CD4-positive, alpha-beta T cell (primary cell): ENCODE results near the gene SBNO2. TPM values are rescaled to one million over a fixed set of nuclear protein-coding genes. Genes with fewer than 3 reads are reported as not detected.
A peak's percentile ranks its signal among the peaks of the same experiment; 100 is the strongest.

Experiments
- ATAC-seq: fragments of 200-7000 bp; cut with Tn5 transposase; one replicate; pipeline ENCODE4 v1.10.0; 2022; ENCODE audit warnings: mild to moderate bottlenecking; ENCODE audit not compliant: poor library complexity
- CTCF ChIA-PET: fragments of 350-600 bp; sonication (Branson Sonifier 250); formaldehyde crosslinking; loops from one replicate; lab custom pipeline; 2021; ENCODE audit warnings: antibody characterized with exemption, inconsistent platforms; lab: Charles Lee
- POLR2A ChIA-PET: fragments of 350-600 bp; sonication (Branson Sonifier 250); formaldehyde crosslinking; loops from one replicate; lab custom pipeline; 2021; ENCODE audit warnings: antibody characterized with exemption, inconsistent platforms; lab: Charles Lee
- DNase-seq, 14 experiments: peaks; one replicate each; pipeline ENCODE4 v3.0.0-alpha.2; 2013 to 2020; ENCODE audit warnings: mixed read lengths in 2 of 14
- H3K27ac ChIP-seq, 2 donors: one replicate each; pipeline versions ENCODE4 v1.5.1 to v1.7.0; 2013; ENCODE audit warnings: low read length in 2 of 2, low read depth in 1 of 2, mild to moderate bottlenecking in 1 of 2
- H3K27me3 ChIP-seq, 2 experiments: 1 replicate in 1 of 2; 2 replicates in 1 of 2; pipeline versions ENCODE4 v1.6.1 to v1.7.0; 2013; ENCODE audit warnings: low read length in 2 of 2, control low read depth in 1 of 2, mild to moderate bottlenecking in 1 of 2, moderate library complexity in 1 of 2; ENCODE audit not compliant: insufficient read depth in 2 of 2, control insufficient read depth in 1 of 2
- H3K36me3 ChIP-seq: one replicate; pipeline ENCODE4 v1.6.1; 2013; ENCODE audit warnings: low read length, control low read depth; ENCODE audit not compliant: insufficient read depth
- H3K4me1 ChIP-seq: one replicate; pipeline ENCODE4 v1.6.1; 2013; ENCODE audit warnings: low read length, control low read depth; ENCODE audit not compliant: insufficient read depth
- H3K4me3 ChIP-seq: one replicate; pipeline ENCODE4 v1.5.1; 2013; ENCODE audit warnings: mild to moderate bottlenecking, low read length, moderate library complexity
- H3K9me3 ChIP-seq, 2 experiments: 1 replicate in 1 of 2; 2 replicates in 1 of 2; pipeline versions ENCODE4 v1.6.1 to v1.7.0; 2013; ENCODE audit warnings: low read length in 2 of 2, mild to moderate bottlenecking in 2 of 2, control low read depth in 1 of 2, moderate library complexity in 1 of 2; ENCODE audit not compliant: control insufficient read depth in 1 of 2, insufficient read depth in 1 of 2
- H3K27ac Mint-ChIP-seq: one replicate; pipeline ENCODE4 v1.8.0; 2020; ENCODE audit warnings: mixed read lengths
- H3K27me3 Mint-ChIP-seq: one replicate; pipeline ENCODE4 v1.8.0; 2021; ENCODE audit warnings: mixed read lengths
- H3K36me3 Mint-ChIP-seq: one replicate; pipeline ENCODE4 v1.8.0; 2021; ENCODE audit warnings: low read depth, mixed read lengths
- H3K4me1 Mint-ChIP-seq: one replicate; pipeline ENCODE4 v1.8.0; 2021; ENCODE audit warnings: low read depth, mixed read lengths
- H3K4me3 Mint-ChIP-seq: one replicate; pipeline ENCODE4 v1.8.0; 2020; ENCODE audit warnings: mild to moderate bottlenecking, mixed read lengths
- H3K9me3 Mint-ChIP-seq: one replicate; pipeline ENCODE4 v1.8.0; 2020; ENCODE audit warnings: mixed read lengths
- intact Hi-C, 2 experiments: fragments of 100-400 bp; cut with DNase I in 1 of 2; cut with micrococcal nuclease in 1 of 2; formaldehyde crosslinking; loops; one replicate each; pipeline versions ENCODE4 v1.15.1 to v1.9.0; 2023 to 2025; cut with DNase I, micrococcal nuclease
- total RNA-seq, 174 experiments: library from RNA in 2 of 174; stranded (reverse) in 2 of 174; gene quantifications; one replicate each; pipeline ENCODE4 v1.2.3 and lab custom pipeline; 2021 to 2026
- TF ChIP-seq, protein P1 (sequence below): fragments of 200-600 bp; IDR thresholded peaks from one replicate; pipeline ENCODE4 v1.8.0; 2022; ENCODE audit warnings: antibody characterized with exemption, mild to moderate bottlenecking

The SBNO2 gene
- total RNA-seq, 2 experiments from 2014 or later: 126 to 137 TPM

DNA sequence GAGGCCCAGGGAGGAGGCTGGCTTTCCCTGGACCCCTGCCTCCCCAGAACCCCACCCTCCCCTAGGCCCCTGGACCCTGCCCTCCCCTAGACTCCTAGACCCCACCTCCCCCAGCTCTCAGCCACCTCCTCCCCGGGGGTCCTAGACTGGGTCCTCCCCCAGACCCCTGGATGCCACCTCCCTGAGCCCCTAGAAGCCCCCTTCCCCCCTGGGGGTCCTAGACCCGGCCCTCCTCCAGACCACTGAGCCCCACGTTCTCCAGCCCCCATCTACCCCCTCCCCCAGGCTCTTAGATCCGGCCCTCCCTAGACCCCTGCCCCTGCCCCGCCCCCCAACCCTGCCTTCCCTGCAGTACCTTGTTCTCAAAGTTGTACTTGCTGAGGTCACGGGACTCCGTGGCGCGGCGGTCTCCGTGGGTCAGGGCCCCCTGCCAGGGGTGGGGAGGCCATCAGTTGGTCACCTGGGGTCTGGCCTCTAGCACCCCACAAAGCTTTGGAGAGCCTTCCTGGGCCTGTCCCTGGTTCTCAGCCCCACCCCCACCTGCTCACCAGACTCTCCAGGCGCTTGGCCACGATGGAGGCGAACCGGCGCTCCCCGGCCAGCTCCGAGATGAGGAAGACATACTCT, 62.3 kb downstream of the SBNO2 start:
- Histone ChIP-seq H3K4me1 (peaks cover 16% of the 10 kb centered on the region), H3K9me3 (peaks cover 0 to 4% of the 10 kb centered on the region in 2 experiments), H3K4me3 (no peak overlapping the region), H3K27ac (no peak overlapping the region), H3K27me3 (no peaks in the 10 kb centered on the region), H3K36me3 (peaks cover 73% of the 10 kb centered on the region)
- H3K27ac Mint-ChIP-seq: peak overlapping the region; percentile 9
- TF ChIP-seq, protein P1, sequence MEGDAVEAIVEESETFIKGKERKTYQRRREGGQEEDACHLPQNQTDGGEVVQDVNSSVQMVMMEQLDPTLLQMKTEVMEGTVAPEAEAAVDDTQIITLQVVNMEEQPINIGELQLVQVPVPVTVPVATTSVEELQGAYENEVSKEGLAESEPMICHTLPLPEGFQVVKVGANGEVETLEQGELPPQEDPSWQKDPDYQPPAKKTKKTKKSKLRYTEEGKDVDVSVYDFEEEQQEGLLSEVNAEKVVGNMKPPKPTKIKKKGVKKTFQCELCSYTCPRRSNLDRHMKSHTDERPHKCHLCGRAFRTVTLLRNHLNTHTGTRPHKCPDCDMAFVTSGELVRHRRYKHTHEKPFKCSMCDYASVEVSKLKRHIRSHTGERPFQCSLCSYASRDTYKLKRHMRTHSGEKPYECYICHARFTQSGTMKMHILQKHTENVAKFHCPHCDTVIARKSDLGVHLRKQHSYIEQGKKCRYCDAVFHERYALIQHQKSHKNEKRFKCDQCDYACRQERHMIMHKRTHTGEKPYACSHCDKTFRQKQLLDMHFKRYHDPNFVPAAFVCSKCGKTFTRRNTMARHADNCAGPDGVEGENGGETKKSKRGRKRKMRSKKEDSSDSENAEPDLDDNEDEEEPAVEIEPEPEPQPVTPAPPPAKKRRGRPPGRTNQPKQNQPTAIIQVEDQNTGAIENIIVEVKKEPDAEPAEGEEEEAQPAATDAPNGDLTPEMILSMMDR: no peak
- intact Hi-C loops: loop anchor here (5.0 kb wide), 1 partner anchor 81 kb away; no protein-coding TSS in a partner anchor
- no peak overlapping the region for H3K4me3 Mint-ChIP-seq
- peaks cover 14% of the 10 kb centered on the region for H3K36me3 Mint-ChIP-seq
- H3K27me3 Mint-ChIP-seq: no peaks in the 10 kb centered on the region
- ATAC-seq (no peak), DNase-seq (peak in 1 of 14 experiments; percentile 6)
- no peaks in the 10 kb centered on the region for H3K4me1 Mint-ChIP-seq
- ChIA-PET CTCF (interaction anchor here (2.4 kb wide), 1 partner anchor 82 kb away, joined by 48 read pairs; no protein-coding TSS in a partner anchor), POLR2A (interaction anchor here (1.4 to 1.9 kb wide), 2 partner anchors 19 to 81 kb away, joined by 5 to 14 read pairs; no protein-coding TSS in a partner anchor)
- H3K9me3 Mint-ChIP-seq: no peaks in the 10 kb centered on the region

DNA sequence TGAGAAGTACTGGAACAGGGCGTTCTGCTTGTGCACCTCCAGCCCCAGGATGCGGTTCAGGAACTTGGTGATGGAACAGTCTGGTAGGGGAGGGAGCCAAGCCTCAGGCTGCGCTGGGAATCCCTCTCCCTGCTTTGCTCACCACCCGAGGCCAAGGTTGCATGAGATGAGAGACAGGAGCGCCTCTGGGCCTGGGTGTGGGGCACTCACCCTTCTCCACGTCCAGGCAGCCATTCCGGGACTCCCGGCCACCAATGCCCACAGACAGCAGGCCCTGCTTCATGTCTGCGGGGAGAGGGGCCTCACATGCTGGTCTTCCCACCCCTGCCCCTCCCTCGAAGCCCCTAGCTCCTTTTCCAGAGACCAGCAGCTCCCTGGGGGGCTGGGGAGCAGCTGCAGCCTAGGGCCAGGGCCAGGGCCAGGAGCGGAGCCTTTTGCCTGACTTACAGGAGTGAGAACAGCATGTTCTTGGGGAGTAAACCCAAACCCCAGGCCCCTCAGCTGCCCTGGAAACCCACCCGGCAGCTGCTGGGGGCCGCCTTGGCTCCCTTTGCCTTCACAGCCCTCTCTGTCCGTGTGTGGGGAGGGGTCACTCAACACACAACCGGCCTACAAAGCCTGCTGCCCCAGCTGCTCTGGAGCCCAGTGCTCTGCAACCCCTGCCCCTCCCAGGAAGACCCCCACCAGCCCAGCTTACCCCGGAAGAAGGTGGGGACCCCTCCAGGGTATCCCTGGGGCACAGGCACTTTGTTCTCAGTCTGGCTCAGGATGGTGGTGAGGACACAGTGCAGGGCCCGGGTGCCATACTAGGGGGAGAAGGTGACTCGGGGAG, 63.0 kb downstream of the SBNO2 start:
- intact Hi-C loops: loop anchor here (5.0 kb wide), 1 partner anchor 81 kb away; no protein-coding TSS in a partner anchor
- CTCF ChIA-PET: no interaction called here
- ATAC-seq (no peak), DNase-seq (no peak)
- Histone ChIP-seq H3K27ac (no peak overlapping the region), H3K9me3 (peaks cover 0 to 4% of the 10 kb centered on the region in 2 experiments), H3K27me3 (no peaks in the 10 kb centered on the region), H3K4me1 (peaks cover 22% of the 10 kb centered on the region), H3K4me3 (no peak overlapping the region), H3K36me3 (peaks cover 73% of the 10 kb centered on the region)
- TF ChIP-seq, protein P1: no peak
- H3K4me1 Mint-ChIP-seq: no peaks in the 10 kb centered on the region
- peak overlapping the region; percentile 9 for H3K27ac Mint-ChIP-seq
- H3K9me3 Mint-ChIP-seq: no peaks in the 10 kb centered on the region
- no peaks in the 10 kb centered on the region for H3K27me3 Mint-ChIP-seq
- H3K4me3 Mint-ChIP-seq: no peak overlapping the region
- peaks cover 16% of the 10 kb centered on the region for H3K36me3 Mint-ChIP-seq
- POLR2A ChIA-PET: interaction anchor here (1.4 kb wide), 1 partner anchor 80 kb away, joined by 5 read pairs; no protein-coding TSS in a partner anchor

DNA sequence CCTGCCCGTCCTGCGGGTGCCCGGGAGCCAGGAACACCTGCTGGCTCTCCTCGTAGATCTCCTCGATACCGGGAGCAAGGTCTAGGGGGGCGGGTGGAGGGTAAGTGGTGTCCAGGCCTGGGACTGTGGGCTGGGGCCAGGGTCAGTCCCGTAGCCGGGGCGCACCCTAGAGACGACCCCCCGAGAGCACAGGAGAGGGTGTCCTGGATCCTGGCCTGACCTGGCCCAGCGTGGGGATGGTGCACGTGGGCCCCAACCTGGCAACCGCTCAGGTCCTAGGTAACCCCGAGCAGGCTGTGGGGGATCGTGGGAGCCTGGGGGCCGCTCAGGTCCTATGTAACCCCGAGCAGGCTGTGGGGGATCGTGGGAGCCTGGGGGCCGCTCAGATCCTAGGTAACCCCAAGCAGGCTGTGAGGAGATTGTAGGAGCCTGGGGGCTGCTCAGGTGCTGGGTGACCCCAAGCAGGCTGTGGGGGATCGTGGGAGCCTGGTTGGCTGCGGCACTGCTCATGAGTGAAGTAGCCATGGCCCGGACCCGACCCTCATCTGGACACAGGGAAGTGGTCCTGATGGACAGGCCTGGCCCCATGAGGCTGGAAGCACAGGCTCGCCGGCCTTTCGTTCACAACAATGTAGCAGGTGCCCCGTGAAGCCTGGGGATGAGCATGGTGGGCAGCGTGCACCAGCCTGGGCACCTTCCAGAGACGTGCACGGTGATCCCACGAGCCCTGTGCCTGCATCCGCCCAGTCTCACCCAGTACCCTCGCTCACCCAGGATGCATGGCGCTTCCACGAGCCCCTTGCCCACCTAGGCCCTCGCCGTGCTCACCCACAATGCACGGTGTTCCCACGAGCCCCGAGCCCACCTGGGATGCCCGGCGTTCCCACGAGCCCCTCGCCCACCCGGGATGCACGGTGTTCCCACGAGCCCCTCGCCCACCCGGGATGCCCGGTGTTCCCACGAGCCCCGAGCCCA, 64.1 kb downstream of the SBNO2 start:
- intact Hi-C loops: loop anchor here (5.0 to 10.0 kb wide), 2 partner anchors 82 to 315 kb away; partner anchors contain the start of gene PTBP1 (in 1 of the 2)
- no peak overlapping the region for H3K27ac ChIP-seq
- Mint-ChIP-seq H3K4me1 (no peaks in the 10 kb centered on the region), H3K36me3 (peaks cover 21% of the 10 kb centered on the region), H3K4me3 (no peak overlapping the region), H3K27ac (no peak overlapping the region), H3K9me3 (no peaks in the 10 kb centered on the region), H3K27me3 (no peaks in the 10 kb centered on the region)
- DNase-seq (peak in 1 of 14 experiments; percentile 11), ATAC-seq (no peak)
- ChIA-PET CTCF (no interaction called here), POLR2A (interaction anchor here (0.7 kb wide), 1 partner anchor 159 kb away, joined by 3 read pairs; the partner anchor contains the start of gene CIRBP)
- TF ChIP-seq, protein P1: no peak
- peaks cover 69% of the 10 kb centered on the region for H3K36me3 ChIP-seq
- no peaks in the 10 kb centered on the region for H3K27me3 ChIP-seq
- peaks cover 32% of the 10 kb centered on the region for H3K4me1 ChIP-seq
- peaks cover 0 to 4% of the 10 kb centered on the region in 2 experiments for H3K9me3 ChIP-seq
- H3K4me3 ChIP-seq: no peak overlapping the region
